K562 (cell line): ENCODE results near the gene PFAS. TPM values are rescaled to one million over a fixed set of nuclear protein-coding genes. Genes with fewer than 3 reads are reported as not detected.
A peak's percentile ranks its signal among the peaks of the same experiment; 100 is the strongest.

ENCODE experiments used
- E2F3 ChIP-seq: fragments of 250-450 bp; sonication (Bioruptor Pico); IDR thresholded peaks from 2 replicates; pipeline ENCODE4 v1.4.0; 2020; ENCODE audit warnings: mild to moderate bottlenecking
- L3MBTL2 ChIP-seq: fragments of 450-650 bp; IDR thresholded peaks from 2 replicates; pipeline ENCODE4 v1.6.1; 2016; ENCODE audit warnings: mild to moderate bottlenecking, moderate library complexity
- MYC ChIP-seq, 2 experiments: fragments of 250-450 bp in 1 of 2; sonication (Bioruptor Pico) in 1 of 2; IDR thresholded peaks; 2 replicates each; pipeline versions ENCODE4 v1.5.1 to v1.6.1; 2012 to 2021; ENCODE audit warnings: low read depth in 2 of 2, borderline replicate concordance in 1 of 2, improper control_type of control experiment in 1 of 2, low read length in 1 of 2, mild to moderate bottlenecking in 1 of 2, moderate library complexity in 1 of 2
- PHF20 ChIP-seq: fragments of 450-650 bp; IDR thresholded peaks from 2 replicates; pipeline ENCODE4 v1.6.1; 2018; ENCODE audit not compliant: partially characterized antibody
- POLR2A ChIP-seq: fragments of 450-650 bp; conservative IDR thresholded peaks from 2 replicates; pipeline ENCODE4 v1.6.1; 2016
- POLR2AphosphoS5 ChIP-seq: IDR thresholded peaks from 2 replicates; pipeline ENCODE4 v1.6.1; 2011; ENCODE audit warnings: mild to moderate bottlenecking, low read depth, low read length, moderate library complexity; ENCODE audit not compliant: control insufficient read depth, insufficient read depth
- RAD51 ChIP-seq: fragments of 450-650 bp; IDR thresholded peaks from 2 replicates; pipeline ENCODE4 v1.7.1; 2016; ENCODE audit warnings: low read depth, mild to moderate bottlenecking, borderline replicate concordance
- RERE ChIP-seq: sonication (generic); formaldehyde crosslinking; IDR thresholded peaks from 2 replicates; pipeline ENCODE4 v1.8.0; 2023; ENCODE audit warnings: missing genetic modification reagents, mild to moderate bottlenecking, borderline replicate concordance
- TOE1 ChIP-seq, 2 experiments: fragments of 450-650 bp in 1 of 2; sonication (generic) in 1 of 2; formaldehyde crosslinking in 1 of 2; IDR thresholded peaks; 2 replicates each; pipeline versions ENCODE4 v1.7.1 to v1.8.0; 2016 to 2022; ENCODE audit warnings: borderline replicate concordance in 2 of 2, mild to moderate bottlenecking in 2 of 2, antibody characterized with exemption in 1 of 2, inconsistent platforms in 1 of 2, low read depth in 1 of 2, missing genetic modification reagents in 1 of 2, moderate library complexity in 1 of 2
- ZFX ChIP-seq: sonication (generic); formaldehyde crosslinking; IDR thresholded peaks from 2 replicates; pipeline ENCODE4 v1.8.0; 2022; ENCODE audit warnings: mild to moderate bottlenecking, missing genetic modification reagents, moderate library complexity
- ZNF232 ChIP-seq: sonication (generic); formaldehyde crosslinking; IDR thresholded peaks from 2 replicates; pipeline ENCODE4 v1.8.0; 2022; ENCODE audit warnings: mild to moderate bottlenecking, missing genetic modification reagents
- polyA plus RNA-seq, 8 experiments: library from polyadenylated mRNA; depleted of rRNA in 4 of 8; stranded (reverse) in 5 of 8; unstranded in 3 of 8; fragments of >200 nt; fragmentation: Nextera tagmentation in 2 of 8; fragmentation: Illumina TruSeq in 1 of 8; extraction: Ambion mirVana in 2 of 8; extraction: Trizol in 1 of 8; gene quantifications; 2 replicates each; pipeline versions ENCODE4 v1.2.1 to v1.2.3, GENCODE V29; 2011 to 2014; ENCODE audit warnings: inconsistent platforms in 1 of 8, missing spikeins in 1 of 8
- total RNA-seq, 7 experiments: library from RNA; depleted of rRNA in 6 of 7; stranded (reverse); fragments of >200 nt in 6 of 7; fragmentation: Illumina TruSeq in 2 of 7; extraction: Trizol in 2 of 7; gene quantifications; 2 replicates each; pipeline versions ENCODE4 v1.2.1 to v1.2.3, GENCODE V29; 2011 to 2021; ENCODE audit warnings: low replicate concordance in 1 of 7
- TF ChIP-seq, protein P1 (sequence below), 2 experiments: fragments of 450-650 bp; formaldehyde crosslinking in 1 of 2; IDR thresholded peaks; 2 replicates each; pipeline versions ENCODE4 v1.4.0 to v1.6.1; 2014 to 2020; ENCODE audit warnings: mild to moderate bottlenecking in 2 of 2, borderline replicate concordance in 1 of 2, low read depth in 1 of 2

Gene PFAS
- total and polyA plus RNA-seq, 9 of the 15 experiments (the other 6 are each of a cell fraction or from before 2014, with no cell fraction given) = 11.6 to 131 (median 43.9) TPM

DNA sequence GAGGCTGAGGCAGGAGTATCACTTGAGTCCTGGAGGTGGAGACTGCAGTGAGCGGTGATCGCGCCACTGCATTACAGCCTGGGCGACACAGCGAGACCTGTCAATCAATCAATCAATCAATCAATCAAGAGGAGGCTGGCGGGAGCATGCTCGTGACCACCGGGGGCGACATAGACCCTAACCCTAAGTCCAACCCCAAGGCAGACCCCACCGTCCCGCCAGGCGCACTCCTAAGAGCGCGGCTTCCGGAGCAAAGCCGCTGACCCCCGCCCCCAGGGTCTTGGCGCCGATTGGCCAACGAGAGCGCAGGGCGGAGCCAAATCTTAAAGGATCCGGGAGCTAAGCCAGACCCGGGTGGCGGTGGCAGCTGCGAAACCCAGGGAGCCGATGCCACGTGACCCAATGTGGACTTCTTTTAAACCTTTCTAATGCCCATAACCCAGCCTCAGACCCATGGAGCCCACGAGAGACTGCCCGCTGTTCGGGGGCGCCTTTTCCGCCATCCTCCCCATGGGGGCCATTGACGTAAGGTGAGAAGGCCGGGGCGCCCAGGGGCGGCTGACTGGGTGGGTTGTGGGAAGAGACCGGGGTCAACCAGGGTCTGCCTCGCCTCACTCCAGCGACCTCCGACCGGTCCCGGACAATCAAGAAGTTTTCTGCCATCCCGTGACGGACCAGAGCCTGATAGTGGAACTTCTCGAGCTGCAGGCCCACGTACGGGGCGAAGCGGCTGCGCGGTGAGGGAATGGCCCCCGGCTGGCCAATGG lies 39.4 kb downstream of the PFAS start, which contains the start of gene RANGRF (continued):
- TF ChIP-seq, protein P1, sequence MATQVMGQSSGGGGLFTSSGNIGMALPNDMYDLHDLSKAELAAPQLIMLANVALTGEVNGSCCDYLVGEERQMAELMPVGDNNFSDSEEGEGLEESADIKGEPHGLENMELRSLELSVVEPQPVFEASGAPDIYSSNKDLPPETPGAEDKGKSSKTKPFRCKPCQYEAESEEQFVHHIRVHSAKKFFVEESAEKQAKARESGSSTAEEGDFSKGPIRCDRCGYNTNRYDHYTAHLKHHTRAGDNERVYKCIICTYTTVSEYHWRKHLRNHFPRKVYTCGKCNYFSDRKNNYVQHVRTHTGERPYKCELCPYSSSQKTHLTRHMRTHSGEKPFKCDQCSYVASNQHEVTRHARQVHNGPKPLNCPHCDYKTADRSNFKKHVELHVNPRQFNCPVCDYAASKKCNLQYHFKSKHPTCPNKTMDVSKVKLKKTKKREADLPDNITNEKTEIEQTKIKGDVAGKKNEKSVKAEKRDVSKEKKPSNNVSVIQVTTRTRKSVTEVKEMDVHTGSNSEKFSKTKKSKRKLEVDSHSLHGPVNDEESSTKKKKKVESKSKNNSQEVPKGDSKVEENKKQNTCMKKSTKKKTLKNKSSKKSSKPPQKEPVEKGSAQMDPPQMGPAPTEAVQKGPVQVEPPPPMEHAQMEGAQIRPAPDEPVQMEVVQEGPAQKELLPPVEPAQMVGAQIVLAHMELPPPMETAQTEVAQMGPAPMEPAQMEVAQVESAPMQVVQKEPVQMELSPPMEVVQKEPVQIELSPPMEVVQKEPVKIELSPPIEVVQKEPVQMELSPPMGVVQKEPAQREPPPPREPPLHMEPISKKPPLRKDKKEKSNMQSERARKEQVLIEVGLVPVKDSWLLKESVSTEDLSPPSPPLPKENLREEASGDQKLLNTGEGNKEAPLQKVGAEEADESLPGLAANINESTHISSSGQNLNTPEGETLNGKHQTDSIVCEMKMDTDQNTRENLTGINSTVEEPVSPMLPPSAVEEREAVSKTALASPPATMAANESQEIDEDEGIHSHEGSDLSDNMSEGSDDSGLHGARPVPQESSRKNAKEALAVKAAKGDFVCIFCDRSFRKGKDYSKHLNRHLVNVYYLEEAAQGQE (IDR thresholded peaks at IDR 0.05; ENCODE audit: borderline replicate concordance) = 0 out of 2 replicates have a peak, but pooled peaks have one; percentile 14
- TF ChIP-seq, protein P1 (CRISPR knock-in tag; IDR thresholded peaks at IDR 0.05; ENCODE audit: low read depth) = no peak
- TF ChIP-seq POLR2AphosphoS5 = peak; percentile 17; the same call in 1 of the 2 replicates
- peak; percentile 39; the same call in 1 of the 2 replicates for TF ChIP-seq L3MBTL2
- no peak for TF ChIP-seq ZNF232 (CRISPR knock-in tag)
- TF ChIP-seq RERE (CRISPR knock-in tag) = no peak
- TF ChIP-seq ZFX (CRISPR knock-in tag) = peak; percentile 82
- 0 out of 2 replicates have a peak, but pooled peaks have one; percentile 31 for TF ChIP-seq TOE1 (IDR thresholded peaks at IDR 0.05; ENCODE audit: borderline replicate concordance)
- TF ChIP-seq TOE1 (CRISPR knock-in tag; IDR thresholded peaks at IDR 0.05; ENCODE audit: borderline replicate concordance, low read depth) = no peak
- TF ChIP-seq PHF20 = no peak
- no peak for TF ChIP-seq E2F3 (CRISPR knock-in tag)
- TF ChIP-seq RAD51 = peak; percentile 77
- TF ChIP-seq POLR2A = peak; percentile 67
- peak; percentile 51 for TF ChIP-seq MYC (IDR thresholded peaks at IDR 0.05; ENCODE audit: low read depth, low read length)
- TF ChIP-seq MYC (CRISPR knock-in tag; IDR thresholded peaks at IDR 0.05; ENCODE audit: borderline replicate concordance, low read depth) = no peak
